Chondrocyte (in vitro differentiated cells): ENCODE measurements around the gene KCNN4. TPM values are rescaled to one million over a fixed set of nuclear protein-coding genes. Genes with fewer than 3 reads are reported as not detected.
"Not testable (repeated sequence)": the region's sequence is repeated elsewhere in the genome, so short reads cannot be mapped to it uniquely, and the experiment has no call there.

ENCODE experiments used
- DNase-seq: peaks from one replicate; pipeline ENCODE4 v3.0.0; 2021; ENCODE audit warnings: mixed read lengths, low spot score
- H3K27ac Mint-ChIP-seq: one replicate; pipeline ENCODE4 v1.8.0; 2021; ENCODE audit warnings: mild to moderate bottlenecking, moderate library complexity, mixed read lengths; ENCODE audit not compliant: unreplicated experiment
- H3K27me3 Mint-ChIP-seq: 2 replicates; pipeline ENCODE4 v1.8.0; 2021; ENCODE audit warnings: low read depth, mixed read lengths
- H3K36me3 Mint-ChIP-seq: 2 replicates; pipeline ENCODE4 v1.8.0; 2021; ENCODE audit warnings: low read depth, mixed read lengths
- H3K4me1 Mint-ChIP-seq: 2 replicates; pipeline ENCODE4 v1.8.0; 2021; ENCODE audit warnings: low read depth, mild to moderate bottlenecking, mixed read lengths
- H3K4me3 Mint-ChIP-seq: one replicate; pipeline ENCODE4 v1.8.0; 2021; ENCODE audit warnings: mild to moderate bottlenecking, moderate library complexity, mixed read lengths; ENCODE audit not compliant: unreplicated experiment
- H3K9me3 Mint-ChIP-seq: 2 replicates; pipeline ENCODE4 v1.8.0; 2021; ENCODE audit warnings: low read depth, mixed read lengths
- total RNA-seq: library from RNA; stranded (reverse); gene quantifications from 3 replicates; pipeline ENCODE4 v1.2.1, GENCODE V29; 2021
- TF ChIP-seq, protein P1 (sequence below): fragments of 200-600 bp; sonication (generic); IDR thresholded peaks from 2 replicates; pipeline ENCODE4 v1.5.0; 2021; ENCODE audit warnings: antibody characterized with exemption, mild to moderate bottlenecking, moderate library complexity

KCNN4 gene
- total RNA-seq, 1 donor from 2014 or later = 2.3 TPM

DNA sequence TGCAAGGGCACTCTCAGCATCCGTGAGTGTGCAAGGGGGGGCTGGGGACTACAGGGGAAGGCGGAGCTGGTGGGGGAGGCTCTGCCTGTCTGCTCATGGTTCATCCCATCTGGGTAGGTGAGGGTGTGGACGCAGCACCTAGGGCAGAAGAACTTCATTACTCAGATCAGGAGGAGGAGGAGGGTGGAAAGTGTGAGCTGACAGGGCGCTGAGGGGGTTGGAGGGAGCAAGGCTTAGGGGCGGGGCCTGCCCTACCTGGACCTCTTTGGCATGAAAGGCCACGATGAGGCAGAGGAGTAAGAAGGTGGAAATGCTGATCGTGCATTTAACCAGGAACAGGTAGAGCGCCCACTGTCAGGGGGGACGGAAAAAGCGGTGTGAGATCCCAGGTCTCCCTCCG, 4.5 kb downstream of the KCNN4 start:
- DNase-seq = no peak
- Mint-ChIP-seq H3K27me3 (peaks cover 6% of the 10 kb centered on the region), H3K9me3 (no peaks in the 10 kb centered on the region), H3K4me3 (no peak overlapping the region), H3K4me1 (peaks cover 40% of the 10 kb centered on the region), H3K36me3 (no peaks in the 10 kb centered on the region), H3K27ac (no peak overlapping the region)
- TF ChIP-seq, protein P1, sequence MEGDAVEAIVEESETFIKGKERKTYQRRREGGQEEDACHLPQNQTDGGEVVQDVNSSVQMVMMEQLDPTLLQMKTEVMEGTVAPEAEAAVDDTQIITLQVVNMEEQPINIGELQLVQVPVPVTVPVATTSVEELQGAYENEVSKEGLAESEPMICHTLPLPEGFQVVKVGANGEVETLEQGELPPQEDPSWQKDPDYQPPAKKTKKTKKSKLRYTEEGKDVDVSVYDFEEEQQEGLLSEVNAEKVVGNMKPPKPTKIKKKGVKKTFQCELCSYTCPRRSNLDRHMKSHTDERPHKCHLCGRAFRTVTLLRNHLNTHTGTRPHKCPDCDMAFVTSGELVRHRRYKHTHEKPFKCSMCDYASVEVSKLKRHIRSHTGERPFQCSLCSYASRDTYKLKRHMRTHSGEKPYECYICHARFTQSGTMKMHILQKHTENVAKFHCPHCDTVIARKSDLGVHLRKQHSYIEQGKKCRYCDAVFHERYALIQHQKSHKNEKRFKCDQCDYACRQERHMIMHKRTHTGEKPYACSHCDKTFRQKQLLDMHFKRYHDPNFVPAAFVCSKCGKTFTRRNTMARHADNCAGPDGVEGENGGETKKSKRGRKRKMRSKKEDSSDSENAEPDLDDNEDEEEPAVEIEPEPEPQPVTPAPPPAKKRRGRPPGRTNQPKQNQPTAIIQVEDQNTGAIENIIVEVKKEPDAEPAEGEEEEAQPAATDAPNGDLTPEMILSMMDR = no peak

DNA sequence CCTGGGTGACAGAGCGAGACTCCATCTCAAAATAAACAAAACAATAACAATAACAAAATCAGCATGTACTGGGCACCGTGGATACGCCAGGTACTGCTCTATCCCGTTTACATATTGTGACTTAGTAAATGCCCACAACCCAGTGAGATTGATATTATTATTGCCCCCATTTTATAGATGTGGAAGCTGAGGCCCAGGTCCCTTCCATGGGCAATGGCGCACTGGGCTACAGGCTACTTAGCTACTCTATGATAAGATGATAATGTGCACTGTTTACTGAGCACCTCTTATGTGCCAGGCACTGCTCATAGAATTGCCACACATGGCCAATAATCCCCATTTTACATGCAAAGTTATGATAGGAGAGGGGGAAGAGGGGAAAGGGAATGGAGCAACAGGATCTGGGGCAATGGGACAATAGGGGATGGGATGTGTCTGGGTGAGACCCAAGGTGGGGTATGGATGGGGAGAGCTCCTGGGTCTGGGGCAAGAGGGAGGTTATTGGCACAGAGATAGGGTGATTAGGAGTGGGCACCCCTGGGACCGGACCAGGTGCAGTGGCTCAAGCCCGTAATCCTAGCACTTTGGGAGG, 5.4 kb downstream of the KCNN4 start:
- TF ChIP-seq, protein P1 = no peak
- no peak for DNase-seq
- H3K36me3 Mint-ChIP-seq = no peaks in the 10 kb centered on the region
- no peak overlapping the region for H3K4me3 Mint-ChIP-seq
- peaks cover 31% of the 10 kb centered on the region for H3K4me1 Mint-ChIP-seq
- peaks cover 6% of the 10 kb centered on the region for H3K27me3 Mint-ChIP-seq
- no peaks in the 10 kb centered on the region for H3K9me3 Mint-ChIP-seq
- H3K27ac Mint-ChIP-seq = no peak overlapping the region

DNA sequence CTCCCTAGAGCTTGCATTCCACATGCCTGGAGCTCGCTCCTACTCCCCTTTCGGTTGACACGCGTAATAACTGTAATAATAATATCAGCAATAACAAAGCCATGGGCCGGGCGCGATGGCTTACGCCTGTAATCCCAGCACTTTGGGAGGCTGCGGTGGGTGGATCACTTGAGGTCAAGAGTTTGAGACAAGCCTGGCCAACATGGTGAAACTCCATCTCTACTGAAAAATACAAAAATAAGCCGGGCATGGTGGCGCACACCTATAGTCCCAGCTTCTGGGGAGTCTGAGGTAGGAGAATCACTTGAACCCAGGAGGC, 5.9 kb downstream of the KCNN4 start:
- H3K9me3 Mint-ChIP-seq, H3K27me3 Mint-ChIP-seq, H3K36me3 Mint-ChIP-seq, DNase-seq, H3K27ac Mint-ChIP-seq: not testable (repeated sequence)
- Mint-ChIP-seq H3K4me3 (peak overlapping the region; percentile 38), H3K4me1 (peaks cover 28% of the 10 kb centered on the region)

- TF ChIP-seq, protein P1 = peak; percentile 79
- H3K27ac Mint-ChIP-seq = no peak overlapping the region
Measured at GRCh38 chr19:43774103-43774939, 6.5 kb downstream of the KCNN4 start.

GRCh38 chr19:43773725-43774102, 7.1 kb downstream of the KCNN4 start:
- no peak overlapping the region for H3K4me3 Mint-ChIP-seq
- TF ChIP-seq, protein P1 = no peak
- no peak overlapping the region for H3K27ac Mint-ChIP-seq
- DNase-seq = no peak
- H3K4me1 Mint-ChIP-seq = peaks cover 22% of the 10 kb centered on the region
- H3K9me3 Mint-ChIP-seq = no peaks in the 10 kb centered on the region
- H3K36me3 Mint-ChIP-seq = peaks cover 3% of the 10 kb centered on the region
- peaks cover 6% of the 10 kb centered on the region for H3K27me3 Mint-ChIP-seq

More at GRCh38 chr19:43774103-43774939, 6.5 kb downstream of the KCNN4 start:
- H3K27me3 Mint-ChIP-seq = peaks cover 6% of the 10 kb centered on the region
- peaks cover 22% of the 10 kb centered on the region for H3K4me1 Mint-ChIP-seq
- no peaks in the 10 kb centered on the region for H3K36me3 Mint-ChIP-seq
- H3K4me3 Mint-ChIP-seq = peak overlapping the region; percentile 38
- no peaks in the 10 kb centered on the region for H3K9me3 Mint-ChIP-seq
- peak; percentile 57 for DNase-seq
